DLD1 (cell line): ENCODE data around the gene ADCY3.

Experiments
- in situ Hi-C: cut with HindIII; loops from 2 replicates; pipeline ENCODE4 v1.10.0; 2017; ENCODE audit warnings: low sequenced_read_pairs

ADCY3 gene

DNA sequence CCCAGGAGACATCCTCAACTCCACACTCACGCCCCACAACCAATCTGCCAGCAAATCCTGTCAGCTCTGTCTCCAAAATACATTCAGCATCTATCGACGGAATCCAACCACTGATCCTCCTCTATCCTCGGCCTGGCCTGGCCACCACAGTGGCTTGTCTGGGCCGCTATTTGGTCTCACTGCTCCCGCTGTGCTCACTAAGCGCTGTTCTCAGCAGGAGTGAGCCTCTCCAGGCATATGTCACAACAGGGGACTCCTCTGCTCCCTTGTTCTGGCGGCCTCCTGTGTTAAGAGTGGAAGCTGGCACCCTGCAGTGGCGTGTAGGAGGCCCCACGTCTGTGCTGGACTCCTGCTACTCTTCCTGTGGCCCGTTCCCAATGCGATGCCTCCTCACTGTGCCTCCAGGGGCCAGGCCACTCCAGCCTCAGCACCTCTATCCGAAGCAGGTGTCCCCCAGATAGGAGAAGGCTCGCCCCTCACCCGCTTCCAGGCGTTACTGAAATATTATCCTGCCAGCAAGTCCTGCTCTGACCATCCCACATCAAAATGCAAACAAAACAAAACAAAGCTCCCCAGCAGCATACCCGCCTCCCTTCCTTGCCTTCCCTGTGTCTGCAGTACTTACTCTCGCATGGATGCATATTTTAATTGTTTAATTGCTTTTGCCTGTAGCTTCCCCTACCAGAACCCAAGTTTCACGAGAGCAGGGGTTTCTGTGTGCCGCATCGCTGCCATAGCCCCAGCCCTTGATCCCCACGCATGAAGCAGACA lies 86.9 kb downstream of the ADCY3 start:
- in situ Hi-C loops: no loop called here

DNA sequence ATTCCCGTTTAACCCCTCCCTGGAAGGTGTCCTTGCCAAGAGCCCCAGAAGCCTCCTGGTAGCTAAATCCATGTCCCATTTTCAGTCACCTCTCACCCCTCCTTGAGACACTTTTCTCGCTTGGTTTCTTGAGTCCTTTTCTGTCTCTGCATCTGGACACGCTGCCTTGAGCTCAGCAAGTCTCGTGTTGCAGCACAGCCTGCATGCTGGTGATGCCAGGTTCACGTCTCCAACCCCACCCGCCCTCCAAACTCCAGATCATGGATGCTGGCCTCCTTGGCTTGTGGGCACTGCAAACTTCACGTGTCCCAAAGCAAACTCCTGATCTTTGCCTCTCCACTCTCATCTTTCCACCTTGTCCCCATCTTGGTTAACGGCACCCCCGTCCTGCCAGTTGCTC lies 87.5 kb downstream of the ADCY3 start:
- in situ Hi-C loops: no loop called here

DNA sequence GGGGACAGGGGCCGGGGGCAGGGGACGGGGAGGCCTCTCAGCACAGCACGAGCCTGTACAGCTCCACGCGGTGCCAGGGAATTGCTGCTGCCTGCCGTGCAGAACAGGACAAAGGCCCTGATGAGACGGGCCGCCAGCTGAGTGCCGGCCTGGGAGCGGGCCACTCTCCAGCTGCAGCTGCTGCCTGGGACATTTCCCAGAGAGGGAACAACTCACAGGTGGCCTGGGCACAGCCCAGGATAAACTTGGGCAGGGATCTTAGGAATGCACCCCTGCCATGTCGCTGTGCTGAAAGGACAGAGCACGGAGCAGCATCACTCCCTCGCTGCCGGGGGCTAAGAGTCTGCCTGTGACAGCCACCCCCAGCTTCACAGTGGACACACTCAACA lies 88.0 kb downstream of the ADCY3 start:
- in situ Hi-C loops: no loop called here

DNA sequence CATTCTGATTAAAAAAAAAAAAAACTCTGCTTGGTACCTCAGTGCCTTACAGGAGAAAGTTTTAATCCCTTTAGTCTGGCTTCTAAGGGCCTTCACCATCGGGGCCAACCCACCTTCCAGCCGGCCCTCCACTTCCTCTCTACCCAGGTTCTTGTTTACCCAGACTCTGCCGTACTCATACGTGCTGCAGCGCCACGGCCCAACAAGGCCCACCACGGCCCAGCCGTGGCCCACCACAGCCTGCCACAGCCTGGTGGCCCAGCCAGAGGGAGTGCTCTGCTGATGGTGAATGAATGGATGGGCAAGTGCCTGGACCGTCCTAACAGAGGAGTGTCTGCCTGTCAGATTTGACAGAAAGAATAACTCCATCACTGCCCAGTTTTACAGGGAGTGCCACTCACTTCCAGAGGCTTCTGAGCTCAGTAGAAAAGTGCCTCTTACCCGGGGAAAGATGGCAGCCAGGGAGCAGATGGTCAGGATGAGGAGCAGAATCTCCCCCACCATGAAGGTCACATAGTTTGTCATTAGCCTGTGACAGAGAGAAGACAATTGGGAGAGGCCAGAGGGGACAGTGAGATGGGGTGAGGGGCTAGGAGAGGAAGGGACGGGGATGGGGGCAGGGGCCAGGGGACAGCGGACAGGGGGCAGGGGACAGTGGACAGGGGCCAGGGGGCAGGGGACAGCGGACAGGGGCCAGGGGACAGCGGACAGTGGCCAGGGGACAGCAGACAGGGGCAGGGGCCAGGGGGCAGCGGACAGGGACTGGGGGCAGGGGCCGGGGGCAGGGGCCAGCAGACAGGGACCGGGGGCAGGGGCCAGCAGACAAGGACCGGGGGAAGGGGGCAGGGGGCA lies 88.6 kb downstream of the ADCY3 start:
- in situ Hi-C loops: no loop called here

DNA sequence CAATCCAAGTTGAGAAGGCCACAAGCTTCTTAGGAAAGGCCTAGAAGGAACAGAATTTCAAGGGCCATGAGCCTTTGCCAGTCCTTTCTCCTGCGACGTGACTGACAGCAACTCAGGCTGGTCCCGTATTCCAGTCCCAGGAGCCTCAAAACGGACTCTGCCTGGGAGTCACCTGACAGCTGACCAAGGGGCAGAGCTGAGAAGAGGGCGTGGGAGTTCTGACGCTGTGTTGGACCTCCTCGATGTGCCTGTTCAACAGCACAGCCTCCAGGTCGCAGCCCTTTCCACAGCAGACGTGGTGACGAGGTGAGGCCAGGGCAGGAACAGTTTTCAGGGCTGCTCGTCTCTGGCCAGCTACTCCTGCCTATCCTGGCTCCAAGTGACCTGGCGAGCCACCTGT lies 89.3 kb downstream of the ADCY3 start:
- in situ Hi-C loops: no loop called here

DNA sequence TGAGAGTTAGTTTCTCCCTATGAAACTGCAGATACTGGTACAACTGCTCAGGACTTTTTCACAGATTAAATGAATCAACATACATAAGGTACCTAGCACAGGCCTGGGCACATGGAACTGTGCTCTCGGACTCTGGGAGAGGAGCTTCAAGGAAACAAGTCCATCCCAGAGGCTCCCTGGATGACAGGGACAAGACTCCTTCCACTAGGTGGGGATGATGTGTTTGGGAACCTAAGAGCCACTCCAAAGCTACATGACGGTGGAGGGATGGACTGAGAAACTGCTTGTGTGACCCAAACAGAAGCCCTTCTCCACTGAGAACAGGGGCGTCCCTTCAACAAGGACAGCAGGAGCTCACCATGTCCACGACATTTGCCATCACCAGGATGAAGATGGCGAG lies 89.7 kb downstream of the ADCY3 start:
- in situ Hi-C loops: no loop called here

DNA sequence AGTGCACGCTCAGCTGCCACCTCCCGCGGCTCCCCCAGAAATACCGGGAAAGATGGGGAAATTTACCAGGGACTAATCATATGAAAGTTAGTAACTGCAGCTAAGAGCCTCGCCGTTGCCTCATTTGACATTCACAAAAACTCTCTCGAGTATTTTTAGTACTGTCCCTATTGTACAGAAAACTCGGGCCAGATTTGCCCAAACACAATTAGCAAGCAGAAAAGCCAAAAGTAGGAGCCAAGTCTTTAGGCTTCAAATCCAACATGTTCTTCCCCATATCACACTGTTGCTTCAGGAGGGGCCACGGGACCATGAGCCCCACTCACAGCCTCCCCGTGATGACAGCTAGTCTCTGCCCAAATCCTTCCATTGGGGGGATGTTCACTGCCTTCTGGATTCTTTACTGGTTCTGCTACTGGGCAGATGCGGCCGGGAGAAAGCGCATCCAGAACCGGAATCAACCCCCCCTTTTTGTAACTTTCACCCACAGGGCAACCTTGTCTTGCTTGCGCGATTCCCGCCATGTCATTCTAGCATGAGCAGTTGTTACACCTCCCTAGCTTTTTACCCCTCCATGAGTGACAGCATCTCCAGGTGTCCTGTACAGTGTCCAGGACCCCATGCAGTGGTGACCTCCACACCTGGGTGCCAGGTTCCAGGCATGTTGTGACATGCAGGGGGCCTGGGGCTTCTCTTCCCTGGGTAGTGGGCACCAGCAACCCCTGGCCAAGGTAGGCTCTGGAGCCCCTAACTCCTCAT lies 91.6 kb downstream of the ADCY3 start:
- in situ Hi-C loops: no loop called here

DNA sequence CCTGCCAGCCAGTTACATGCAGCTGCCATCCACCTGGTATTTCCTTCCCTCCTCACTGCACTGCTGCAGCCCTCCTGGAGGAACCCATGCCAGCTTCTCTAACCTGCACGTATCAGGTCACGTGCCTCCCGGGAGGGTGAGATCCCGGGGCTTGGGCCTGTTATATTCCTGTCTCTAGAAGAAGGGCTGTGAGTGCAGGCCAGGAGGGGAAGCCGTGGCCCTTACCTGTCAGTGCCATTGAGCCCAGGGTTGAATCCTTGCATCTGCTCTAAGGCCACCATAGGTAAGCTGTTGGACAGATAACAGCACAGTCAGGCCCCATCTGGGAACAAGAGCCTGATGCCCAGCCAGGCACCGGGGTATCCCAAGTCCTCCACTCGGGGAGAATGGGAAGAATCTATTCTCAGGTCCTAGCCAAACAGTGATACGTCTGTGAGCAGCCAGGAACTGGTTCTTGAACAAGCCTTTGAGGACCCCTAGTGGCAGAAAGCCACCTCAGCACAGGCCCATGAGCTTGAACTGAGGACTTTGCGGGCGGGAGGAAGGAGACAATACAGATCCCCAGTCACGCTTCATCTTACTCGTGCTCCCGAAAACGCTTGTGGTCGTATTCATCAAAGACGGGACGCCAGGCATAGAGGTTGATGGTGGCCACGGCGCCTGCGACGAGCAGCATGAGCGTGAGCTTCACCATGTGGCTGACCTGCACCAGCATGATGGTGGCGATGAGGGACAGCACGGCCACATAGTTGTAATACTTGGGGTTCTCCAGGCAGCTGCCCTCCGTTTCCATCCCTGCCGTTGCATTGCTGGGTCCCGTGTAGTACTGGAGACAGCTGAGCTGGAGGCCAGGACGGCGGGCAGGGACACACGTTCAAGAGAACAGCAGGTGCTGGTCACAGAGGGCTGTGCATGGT lies 92.5 kb downstream of the ADCY3 start:
- in situ Hi-C loops: no loop called here

DNA sequence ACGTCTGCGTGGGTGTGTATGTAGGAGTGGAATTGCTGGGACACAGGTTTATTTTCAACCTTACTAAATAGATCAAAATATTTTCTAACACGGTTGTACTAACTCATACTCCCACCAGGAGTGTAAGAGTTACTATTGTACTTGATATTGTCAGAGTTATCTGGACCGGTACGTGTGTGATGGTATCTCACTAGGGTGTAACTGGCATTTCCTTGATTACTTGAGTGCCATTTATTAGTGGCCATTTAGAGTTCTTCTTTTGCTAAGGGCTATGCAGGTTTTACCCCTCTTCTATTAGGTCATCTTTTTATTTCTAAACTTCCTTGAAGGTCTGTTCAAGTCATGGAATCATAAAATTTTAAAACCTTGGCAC lies 93.3 kb downstream of the ADCY3 start:
- in situ Hi-C loops: no loop called here

DNA sequence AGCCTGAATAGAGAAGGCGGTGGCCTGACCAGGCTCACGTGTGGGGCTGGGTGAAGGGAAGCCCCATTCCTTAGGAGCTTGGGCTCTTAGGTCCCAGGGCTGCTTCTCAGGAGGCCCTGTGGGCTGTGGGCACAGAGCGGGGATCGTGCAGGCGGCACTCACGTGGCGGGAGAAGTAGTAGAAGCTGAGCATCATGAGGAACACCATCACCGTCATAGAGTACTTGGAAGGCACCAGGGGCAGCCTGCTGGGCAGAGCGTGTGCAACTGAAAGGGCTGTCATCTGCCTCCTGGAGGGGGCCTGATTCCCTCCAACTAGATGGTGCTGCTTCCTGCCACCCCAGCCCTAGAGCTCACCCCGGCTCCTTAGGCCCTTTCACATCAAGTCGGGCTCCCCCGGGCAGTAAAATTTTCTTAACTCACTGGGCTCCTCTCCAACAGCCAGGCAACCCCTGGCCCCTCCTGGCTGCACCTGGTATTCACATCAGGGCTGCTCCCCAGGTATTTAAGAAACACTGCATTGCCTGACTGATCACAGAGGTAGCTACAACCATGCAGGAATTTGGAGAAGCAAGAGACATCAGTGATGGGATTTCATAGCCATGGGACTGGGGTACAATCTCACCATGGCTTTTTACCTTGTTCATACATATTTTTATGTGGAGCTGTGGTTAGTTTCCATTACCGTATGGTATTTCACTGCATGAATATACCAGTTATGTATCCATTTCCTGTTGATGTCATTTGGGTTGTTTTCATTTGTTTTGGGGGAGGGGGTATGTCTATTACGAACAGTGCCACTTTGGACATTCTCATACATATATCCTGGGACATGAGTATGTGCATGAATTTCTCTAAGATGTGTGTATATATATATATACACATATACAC lies 93.9 kb downstream of the ADCY3 start:
- in situ Hi-C loops: no loop called here

DNA sequence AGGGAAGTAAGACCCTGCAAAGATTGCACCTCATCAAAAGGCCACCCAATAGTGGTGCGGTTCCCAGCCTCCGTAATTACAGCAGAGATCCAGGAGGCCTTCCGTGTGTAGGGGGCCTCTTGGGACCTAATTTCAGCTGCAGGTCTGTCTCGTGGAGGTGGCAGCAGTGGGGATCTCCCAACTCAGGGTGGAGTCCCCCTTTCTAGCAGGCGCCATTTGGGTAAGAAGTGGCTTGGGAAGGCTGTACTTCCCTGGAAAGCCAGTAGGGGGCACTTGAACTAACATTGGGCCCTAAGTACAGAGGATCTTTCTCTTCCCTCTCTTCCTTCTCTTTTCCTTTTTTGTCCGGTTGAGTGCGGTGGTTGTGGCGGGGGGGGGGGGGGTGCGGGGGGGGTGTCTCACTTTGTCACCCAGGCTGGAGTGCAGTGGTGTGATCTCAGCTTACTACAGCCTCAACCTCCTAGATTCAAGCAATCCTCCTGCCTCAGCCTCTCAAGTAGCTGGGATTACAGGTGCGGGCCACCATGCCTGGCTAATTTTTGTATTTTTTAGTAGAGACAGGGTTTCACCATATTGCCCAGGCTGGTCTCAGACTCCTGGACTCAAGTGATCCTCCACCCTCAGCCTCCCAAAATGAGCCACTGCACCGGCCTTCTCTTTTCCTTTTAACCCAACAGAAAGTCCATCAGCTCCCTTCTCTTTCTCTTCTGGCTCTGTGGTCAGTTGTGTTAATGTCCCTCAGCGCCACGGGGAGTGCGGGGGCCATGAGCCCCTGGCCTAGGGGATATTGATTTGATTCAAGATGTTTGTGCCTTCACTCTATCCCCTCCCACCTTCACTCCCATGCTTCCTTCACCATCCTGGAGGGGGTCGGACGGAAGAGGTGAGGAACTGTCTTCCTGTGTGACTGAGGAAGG lies 94.8 kb downstream of the ADCY3 start:
- in situ Hi-C loops: no loop called here

DNA sequence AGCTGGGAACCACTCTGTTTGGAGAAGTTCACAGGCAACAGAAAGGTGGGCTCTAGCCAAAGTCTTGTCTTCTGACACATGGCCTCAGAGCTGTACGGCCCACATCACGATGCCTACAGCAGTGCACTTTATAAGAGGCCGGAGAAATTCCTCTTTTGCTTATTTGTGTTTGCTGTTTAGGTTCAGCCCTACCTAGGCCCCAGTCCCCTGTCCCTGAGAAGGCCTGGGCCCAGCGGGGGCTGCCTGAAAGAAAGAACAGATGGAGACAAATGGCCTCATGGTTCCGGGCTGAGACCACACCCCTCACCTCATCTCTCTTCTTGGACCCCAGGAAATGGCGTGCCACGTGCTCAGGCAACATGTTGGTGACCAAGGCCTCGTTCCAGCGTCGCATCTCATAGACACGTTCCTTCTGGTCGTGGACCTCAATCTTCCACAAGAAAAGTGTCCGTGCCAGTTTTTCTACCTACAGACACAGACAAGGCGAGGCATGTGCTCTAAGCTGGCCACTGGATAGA lies 95.9 kb downstream of the ADCY3 start:
- in situ Hi-C loops: no loop called here

DNA sequence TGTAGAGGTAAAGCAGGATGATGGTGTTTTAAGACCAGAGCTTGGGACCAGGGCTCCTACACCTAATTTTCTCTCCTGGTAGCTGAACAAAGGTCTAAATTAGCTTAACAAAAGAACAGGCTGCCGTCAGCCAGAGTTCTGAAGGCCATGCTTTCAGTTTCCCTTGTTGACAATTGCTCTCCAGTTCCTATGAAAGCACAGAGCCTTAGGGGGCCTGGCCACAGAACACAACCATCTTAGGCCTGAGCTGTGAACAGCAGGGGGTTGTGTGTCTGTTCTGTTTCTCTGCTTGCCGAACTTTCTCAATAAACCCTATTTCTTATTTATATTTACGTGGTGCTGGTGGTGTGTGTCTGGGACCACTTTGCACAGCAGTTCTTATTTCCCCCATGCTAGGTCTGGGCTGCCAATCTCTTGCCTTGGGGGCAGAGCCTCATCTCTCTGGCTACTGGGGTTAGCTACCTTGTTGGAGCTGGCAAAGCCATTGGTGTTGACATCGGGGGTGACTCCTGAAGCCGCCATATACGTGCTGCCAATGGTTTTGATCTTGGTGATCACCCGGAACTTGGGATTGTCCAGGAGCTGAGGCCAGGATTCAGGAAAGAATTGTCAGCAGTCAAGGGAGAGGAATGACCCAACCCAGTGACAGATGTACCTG lies 97.9 kb downstream of the ADCY3 start:
- in situ Hi-C loops: no loop called here

DNA sequence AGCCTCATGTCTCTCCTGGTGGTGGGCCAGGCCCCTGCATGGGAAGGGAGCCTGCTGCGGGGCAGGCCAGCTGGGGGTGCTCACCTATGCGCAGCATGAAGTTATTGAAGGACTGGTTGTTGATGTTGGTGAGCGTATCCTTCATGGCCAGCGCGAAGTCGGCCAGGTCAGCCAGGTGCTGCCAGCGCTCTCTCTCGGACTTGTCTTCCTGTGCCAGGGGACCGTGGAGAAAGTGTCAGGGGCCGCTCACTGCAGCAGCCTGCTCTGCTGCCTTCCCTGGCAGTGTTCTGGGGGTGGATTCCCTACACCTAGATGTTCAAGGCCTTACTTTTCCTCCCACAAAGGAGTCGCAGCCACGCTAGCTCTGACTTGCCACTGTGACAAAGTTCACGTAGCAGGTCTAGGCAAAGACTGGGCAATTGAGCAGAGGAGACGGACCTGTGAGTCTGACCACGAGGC lies 98.6 kb downstream of the ADCY3 start:
- in situ Hi-C loops: no loop called here

DNA sequence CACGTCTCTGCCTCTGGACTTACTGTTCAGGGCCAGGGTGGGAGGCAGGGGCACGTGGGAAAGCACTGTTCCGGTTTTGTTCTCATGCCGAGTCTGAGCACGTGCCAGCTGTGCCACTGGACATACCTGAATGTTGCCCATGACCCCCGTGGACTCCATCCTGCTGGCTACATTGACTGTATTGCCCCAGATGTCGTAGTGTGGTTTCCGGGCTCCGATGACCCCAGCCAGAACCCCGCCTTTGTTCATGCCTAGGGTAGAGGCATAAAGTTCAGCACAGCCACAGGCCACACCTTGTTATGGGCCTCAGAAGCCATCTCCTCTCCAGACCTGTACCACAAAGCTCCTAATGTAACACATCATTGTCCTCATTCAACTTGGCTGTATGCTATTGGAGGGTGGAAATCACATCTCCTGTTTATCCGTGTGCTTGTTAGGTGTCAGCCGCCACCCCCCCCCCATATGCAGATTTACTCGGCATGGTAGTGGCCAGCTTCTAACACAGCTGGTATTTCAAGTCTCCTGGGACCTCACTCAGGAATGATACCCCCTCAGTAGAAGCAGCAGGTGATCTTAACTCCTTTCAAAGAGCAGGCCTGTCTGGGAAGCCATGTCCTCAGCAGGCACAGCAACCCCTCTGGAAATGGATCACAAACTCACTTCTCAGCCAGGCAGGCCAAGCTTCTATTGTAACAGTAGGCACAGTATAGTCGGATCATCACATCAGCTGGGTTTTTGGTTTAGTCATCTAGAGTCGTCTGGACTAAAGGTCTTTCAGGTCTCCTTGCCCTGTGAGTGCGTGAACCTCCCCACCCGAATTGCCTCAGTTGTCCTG lies 99.2 kb downstream of the ADCY3 start:
- in situ Hi-C loops: no loop called here

DNA sequence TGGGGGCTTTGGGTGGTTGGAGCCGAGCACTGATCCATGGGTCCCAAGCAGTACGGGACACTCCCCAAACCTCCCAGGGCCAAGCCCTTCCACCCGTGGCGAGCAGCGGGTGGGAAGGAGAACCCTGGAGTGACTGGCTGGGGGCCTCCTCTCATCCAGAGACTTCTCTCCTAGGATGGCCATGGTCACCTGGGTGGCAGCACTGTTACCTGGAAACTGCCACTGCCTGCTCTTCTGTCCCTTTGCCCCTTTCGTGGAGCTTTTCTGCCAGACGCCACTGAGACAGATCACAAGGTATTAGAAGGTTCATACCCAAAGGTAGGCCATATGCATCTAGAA lies 99.9 kb downstream of the ADCY3 start:
- in situ Hi-C loops: no loop called here
